SK-N-SH treated with all-trans-retinoic acid at 6 μM for 48 hours (cell line): ENCODE data around the gene MATCAP1.
A peak's percentile ranks its signal among the peaks of the same experiment; 100 is the strongest.

Experiments used
- ATAC-seq: fragments of 200-7000 bp; cut with Tn5 transposase; 3 replicates; pipeline ENCODE4 v1.9.1; 2020; ENCODE audit warnings: mild to moderate bottlenecking, moderate library complexity
- ARNTL ChIP-seq: fragments of 450-650 bp; formaldehyde crosslinking; IDR thresholded peaks from 2 replicates; pipeline ENCODE4 v1.5.0; 2020; ENCODE audit warnings: low read depth, mild to moderate bottlenecking, moderate library complexity, borderline replicate concordance
- BACH2 ChIP-seq: fragments of 250-450 bp; sonication (Bioruptor Pico); IDR thresholded peaks from 2 replicates; pipeline ENCODE4 v1.9.0; 2021; ENCODE audit warnings: mild to moderate bottlenecking, borderline replicate concordance
- CSRNP3 ChIP-seq: fragments of 250-450 bp; sonication (Bioruptor Pico); IDR thresholded peaks from 2 replicates; pipeline ENCODE4 v1.5.1; 2021; ENCODE audit warnings: mild to moderate bottlenecking, moderate library complexity
- ESRRG ChIP-seq: fragments of 250-450 bp; sonication (Bioruptor Pico); IDR thresholded peaks from 2 replicates; pipeline ENCODE4 v1.6.1; 2021; ENCODE audit warnings: mild to moderate bottlenecking
- ISL1 ChIP-seq: fragments of 250-450 bp; sonication (Bioruptor Pico); IDR thresholded peaks from 2 replicates; pipeline ENCODE4 v2.1.2; 2022; ENCODE audit warnings: mild to moderate bottlenecking, moderate library complexity
- OSR1 ChIP-seq: fragments of 250-450 bp; sonication (Bioruptor Pico); IDR thresholded peaks from 2 replicates; pipeline ENCODE4 v1.8.0; 2022; ENCODE audit warnings: moderate library complexity, mild to moderate bottlenecking, inconsistent platforms
- PATZ1 ChIP-seq: fragments of 250-450 bp; sonication (Bioruptor Pico); IDR thresholded peaks from 2 replicates; pipeline ENCODE4 v1.8.0; 2020; ENCODE audit warnings: mild to moderate bottlenecking, moderate library complexity, borderline replicate concordance
- POU6F1 ChIP-seq: fragments of 250-450 bp; sonication (Bioruptor Pico); IDR thresholded peaks from 2 replicates; pipeline ENCODE4 v1.8.0; 2021; ENCODE audit warnings: low read depth, mild to moderate bottlenecking, moderate library complexity, borderline replicate concordance
- PPARA ChIP-seq: fragments of 250-450 bp; sonication (Bioruptor Pico); IDR thresholded peaks from 2 replicates; pipeline ENCODE4 v1.5.0; 2020; ENCODE audit warnings: mild to moderate bottlenecking, borderline replicate concordance
- TCF4 ChIP-seq: fragments of 250-450 bp; sonication (Bioruptor Pico); IDR thresholded peaks from 2 replicates; pipeline ENCODE4 v1.8.0; 2021; ENCODE audit warnings: mild to moderate bottlenecking, moderate library complexity, borderline replicate concordance
- TOX ChIP-seq: fragments of 250-450 bp; sonication (Bioruptor Pico); IDR thresholded peaks from 2 replicates; pipeline ENCODE4 v1.8.0; 2021; ENCODE audit warnings: mild to moderate bottlenecking, moderate library complexity, borderline replicate concordance
- TSHZ2 ChIP-seq: fragments of 250-450 bp; sonication (Bioruptor Pico); IDR thresholded peaks from 2 replicates; pipeline ENCODE4 v1.5.0; 2020; ENCODE audit warnings: mild to moderate bottlenecking, moderate library complexity
- ZFP3 ChIP-seq: fragments of 250-450 bp; sonication (Bioruptor Pico); IDR thresholded peaks from 2 replicates; pipeline ENCODE4 v1.5.0; 2020; ENCODE audit warnings: mild to moderate bottlenecking, moderate library complexity
- ZFP30 ChIP-seq: fragments of 450-650 bp; formaldehyde crosslinking; IDR thresholded peaks from 2 replicates; pipeline ENCODE4 v1.5.0; 2022; ENCODE audit warnings: mild to moderate bottlenecking, moderate library complexity
- ZNF565 ChIP-seq: fragments of 450-650 bp; formaldehyde crosslinking; conservative IDR thresholded peaks from 2 replicates; pipeline ENCODE4 v1.5.0; 2020; ENCODE audit warnings: low read depth, mild to moderate bottlenecking, moderate library complexity
- ZNF70 ChIP-seq: fragments of 450-650 bp; formaldehyde crosslinking; IDR thresholded peaks from 2 replicates; pipeline ENCODE4 v1.5.0; 2020; ENCODE audit warnings: mild to moderate bottlenecking, moderate library complexity
- ZNF8 ChIP-seq: fragments of 450-650 bp; formaldehyde crosslinking; IDR thresholded peaks from 2 replicates; pipeline ENCODE4 v1.5.0; 2020; ENCODE audit warnings: mild to moderate bottlenecking, moderate library complexity

MATCAP1 gene

GRCh38 chr16:67156143-67156844, 27.5 kb downstream of the MATCAP1 start:
- ATAC-seq = no peak
- TF ChIP-seq ISL1 (CRISPR knock-in tag) = no peak

GRCh38 chr16:67155295-67156142, 28.2 kb downstream of the MATCAP1 start:
- peak; percentile 69 for ATAC-seq
- TF ChIP-seq ARNTL (CRISPR knock-in tag) = no peak
- no peak for TF ChIP-seq ESRRG
- TF ChIP-seq BACH2 (CRISPR knock-in tag) = no peak
- TF ChIP-seq ZFP3 (CRISPR knock-in tag) = peak; percentile 76; the same call in 1 of the 2 replicates

GRCh38 chr16:67154578-67155294, 29.0 kb downstream of the MATCAP1 start:
- ATAC-seq = no peak
- no peak for TF ChIP-seq TSHZ2 (CRISPR knock-in tag)
- no peak for TF ChIP-seq CSRNP3
- no peak for TF ChIP-seq ARNTL (CRISPR knock-in tag)
- TF ChIP-seq ISL1 (CRISPR knock-in tag) = no peak
- TF ChIP-seq OSR1 = no peak
- TF ChIP-seq ZFP30 (CRISPR knock-in tag) = no peak
- no peak for TF ChIP-seq TOX (CRISPR knock-in tag)
- TF ChIP-seq ESRRG = no peak
- TF ChIP-seq ZFP3 (CRISPR knock-in tag) = no peak
- no peak for TF ChIP-seq TCF4 (CRISPR knock-in tag)
- no peak for TF ChIP-seq ZNF70
- TF ChIP-seq POU6F1 (CRISPR knock-in tag) = no peak
- no peak for TF ChIP-seq PATZ1 (CRISPR knock-in tag)
- TF ChIP-seq ZNF8 (CRISPR knock-in tag) = no peak
- no peak for TF ChIP-seq ZNF565 (CRISPR knock-in tag)
- no peak for TF ChIP-seq PPARA (CRISPR knock-in tag)
